C4-2B (cell line): ENCODE results near the gene CD83.

Experiments used
- H3K27ac ChIP-seq: fragments of 450-650 bp; 2 replicates; pipeline ENCODE4 v1.5.1; 2017
- CTCF ChIP-seq: fragments of 450-650 bp; conservative IDR thresholded peaks from 2 replicates; pipeline ENCODE4 v1.5.1; 2017; ENCODE audit warnings: mild to moderate bottlenecking
- ZFX ChIP-seq: fragments of 450-650 bp; IDR thresholded peaks from 2 replicates; pipeline ENCODE4 v1.6.1; 2017

CD83 gene

GRCh38 chr6:14075095-14075503 is 42.5 kb upstream of the CD83 start:
- H3K27ac ChIP-seq = no peak overlapping the region
- no peak for TF ChIP-seq CTCF
- no peak for TF ChIP-seq ZFX

- H3K27ac ChIP-seq = no peak overlapping the region
- no peak for TF ChIP-seq ZFX
- TF ChIP-seq CTCF = no peak
Observed at GRCh38 chr6:14077193-14077867, 40.2 kb upstream of the CD83 start.

- TF ChIP-seq ZFX (no peak), CTCF (no peak)
- no peak overlapping the region for H3K27ac ChIP-seq
Observed at GRCh38 chr6:14079433-14079832, 38.1 kb upstream of the CD83 start.

- no peak overlapping the region for H3K27ac ChIP-seq
- TF ChIP-seq CTCF (no peak), ZFX (no peak)
Observed at GRCh38 chr6:14079971-14080370, 37.6 kb upstream of the CD83 start.

- TF ChIP-seq ZFX = no peak
- TF ChIP-seq CTCF = no peak
Observed at GRCh38 chr6:14081126-14081525, 36.4 kb upstream of the CD83 start.

GRCh38 chr6:14082771-14083170 is 34.8 kb upstream of the CD83 start:
- H3K27ac ChIP-seq = no peak overlapping the region
- TF ChIP-seq ZFX (no peak), CTCF (no peak)

More at GRCh38 chr6:14081126-14081525, 36.4 kb upstream of the CD83 start:
- no peak overlapping the region for H3K27ac ChIP-seq

GRCh38 chr6:14083262-14083661 is 34.3 kb upstream of the CD83 start:
- TF ChIP-seq CTCF = no peak
- no peak for TF ChIP-seq ZFX
- H3K27ac ChIP-seq = no peak overlapping the region
